Naive B cell (primary cell): Measurements from ENCODE around the gene TMEM212. TPM values are rescaled to one million over a fixed set of nuclear protein-coding genes. Genes with fewer than 3 reads are reported as not detected.
A peak's percentile ranks its signal among the peaks of the same experiment; 100 is the strongest.

Source experiments
- ATAC-seq, 2 donors: fragments of 150-1000 bp; cut with Tn5 transposase; 2 replicates each; pipeline ENCODE4 v1.10.0; 2021; ENCODE audit warnings: low read depth in 2 of 2, mild to moderate bottlenecking in 2 of 2, moderate library complexity in 2 of 2
- DNase-seq: peaks from one replicate; pipeline ENCODE4 v3.0.0; 2022
- H3K27ac Mint-ChIP-seq, 6 donors: one replicate each; pipeline ENCODE4 v1.8.0; 2020 to 2022; ENCODE audit warnings: mild to moderate bottlenecking in 6 of 6, mixed read lengths in 6 of 6, moderate library complexity in 5 of 6, inconsistent platforms in 2 of 6
- H3K27me3 Mint-ChIP-seq, 3 donors: one replicate each; pipeline ENCODE4 v1.8.0; 2021 to 2022; ENCODE audit warnings: mixed read lengths in 3 of 3, mild to moderate bottlenecking in 1 of 3
- H3K36me3 Mint-ChIP-seq, 2 donors: one replicate each; pipeline ENCODE4 v1.8.0; 2020 to 2022; ENCODE audit warnings: mixed read lengths in 2 of 2, inconsistent platforms in 1 of 2, mild to moderate bottlenecking in 1 of 2
- H3K4me1 Mint-ChIP-seq, 3 donors: one replicate each; pipeline ENCODE4 v1.8.0; 2020 to 2022; ENCODE audit warnings: mixed read lengths in 3 of 3, inconsistent platforms in 1 of 3, mild to moderate bottlenecking in 1 of 3, moderate library complexity in 1 of 3
- H3K4me3 Mint-ChIP-seq, 8 donors: one replicate each; pipeline ENCODE4 v1.8.0; 2020 to 2022; ENCODE audit warnings: mild to moderate bottlenecking in 8 of 8, mixed read lengths in 8 of 8, moderate library complexity in 8 of 8, inconsistent platforms in 2 of 8
- H3K9me3 Mint-ChIP-seq, 7 donors: one replicate each; pipeline ENCODE4 v1.8.0; 2020 to 2022; ENCODE audit warnings: mixed read lengths in 7 of 7, mild to moderate bottlenecking in 5 of 7, inconsistent platforms in 2 of 7, moderate library complexity in 1 of 7
- polyA plus RNA-seq, 6 donors: library from polyadenylated mRNA; unstranded; fragments of 300-500 nt; fragmentation: Illumina TruSeq; gene quantifications; one replicate each; pipeline ENCODE4 v1.2.3, GENCODE V29; 2021; ENCODE audit warnings: low read depth in 6 of 6

The TMEM212 gene
- polyA plus RNA-seq, 6 donors from 2014 or later: not detected

- no peak overlapping the region for H3K27ac Mint-ChIP-seq
- H3K36me3 Mint-ChIP-seq: no peaks in the 10 kb centered on the region
- H3K4me1 Mint-ChIP-seq: no peaks in the 10 kb centered on the region
- peaks cover 0 to 9% (median 0%) of the 10 kb centered on the region in 7 donors for H3K9me3 Mint-ChIP-seq
- H3K4me3 Mint-ChIP-seq: no peak overlapping the region
- DNase-seq: no peak
- no peak for ATAC-seq
- H3K27me3 Mint-ChIP-seq: peaks cover 0 to 5% (median 0%) of the 10 kb centered on the region in 3 donors
Observed at GRCh38 chr3:171821044-171821443, 22.1 kb upstream of the TMEM212 start.

GRCh38 chr3:171821778-171822358, 21.3 kb upstream of the TMEM212 start:
- ATAC-seq: no peak
- no peak overlapping the region for H3K4me3 Mint-ChIP-seq
- H3K9me3 Mint-ChIP-seq: peaks cover 0 to 9% (median 0%) of the 10 kb centered on the region in 7 donors
- DNase-seq: no peak
- peaks cover 0 to 5% (median 0%) of the 10 kb centered on the region in 3 donors for H3K27me3 Mint-ChIP-seq
- no peaks in the 10 kb centered on the region for H3K36me3 Mint-ChIP-seq
- no peaks in the 10 kb centered on the region for H3K4me1 Mint-ChIP-seq
- H3K27ac Mint-ChIP-seq: no peak overlapping the region

- H3K27me3 Mint-ChIP-seq: peaks cover 0 to 5% (median 0%) of the 10 kb centered on the region in 3 donors
- H3K4me3 Mint-ChIP-seq: no peak overlapping the region
- peaks cover 0 to 9% (median 0%) of the 10 kb centered on the region in 7 donors for H3K9me3 Mint-ChIP-seq
- H3K4me1 Mint-ChIP-seq: no peaks in the 10 kb centered on the region
- H3K36me3 Mint-ChIP-seq: no peaks in the 10 kb centered on the region
- DNase-seq (no peak), ATAC-seq (no peak)
- H3K27ac Mint-ChIP-seq: no peak overlapping the region
Observed at GRCh38 chr3:171822431-171823106, 20.6 kb upstream of the TMEM212 start.

GRCh38 chr3:171824116-171824515, 19.0 kb upstream of the TMEM212 start:
- Mint-ChIP-seq H3K27me3 (peaks cover 0 to 4% (median 0%) of the 10 kb centered on the region in 3 donors), H3K27ac (no peak overlapping the region), H3K4me3 (no peak overlapping the region), H3K36me3 (no peaks in the 10 kb centered on the region), H3K4me1 (no peaks in the 10 kb centered on the region), H3K9me3 (peaks cover 0 to 2% (median 0%) of the 10 kb centered on the region in 7 donors)
- DNase-seq (no peak), ATAC-seq (no peak)

GRCh38 chr3:171824824-171825221, 18.3 kb upstream of the TMEM212 start:
- no peak overlapping the region for H3K4me3 Mint-ChIP-seq
- DNase-seq: no peak
- H3K9me3 Mint-ChIP-seq: peaks cover 0 to 2% (median 0%) of the 10 kb centered on the region in 7 donors
- no peak for ATAC-seq
- no peaks in the 10 kb centered on the region for H3K27me3 Mint-ChIP-seq
- no peak overlapping the region for H3K27ac Mint-ChIP-seq
- no peaks in the 10 kb centered on the region for H3K4me1 Mint-ChIP-seq
- no peaks in the 10 kb centered on the region for H3K36me3 Mint-ChIP-seq

- Mint-ChIP-seq H3K4me1 (no peaks in the 10 kb centered on the region), H3K9me3 (peaks cover 0 to 2% (median 0%) of the 10 kb centered on the region in 7 donors), H3K36me3 (no peaks in the 10 kb centered on the region), H3K27me3 (no peaks in the 10 kb centered on the region), H3K4me3 (no peak overlapping the region), H3K27ac (no peak overlapping the region)
- DNase-seq: no peak
- ATAC-seq: no peak
Observed at GRCh38 chr3:171825222-171825828, 17.8 kb upstream of the TMEM212 start.

GRCh38 chr3:171827385-171827784, 15.8 kb upstream of the TMEM212 start:
- Mint-ChIP-seq H3K9me3 (peaks cover 0 to 2% (median 0%) of the 10 kb centered on the region in 7 donors), H3K4me3 (no peak overlapping the region), H3K27ac (no peak overlapping the region), H3K27me3 (no peaks in the 10 kb centered on the region), H3K4me1 (no peaks in the 10 kb centered on the region), H3K36me3 (no peaks in the 10 kb centered on the region)
- DNase-seq: no peak
- no peak for ATAC-seq

- no peak for ATAC-seq
- Mint-ChIP-seq H3K4me1 (no peaks in the 10 kb centered on the region), H3K36me3 (no peaks in the 10 kb centered on the region), H3K4me3 (no peak overlapping the region), H3K27me3 (no peaks in the 10 kb centered on the region), H3K27ac (no peak overlapping the region), H3K9me3 (peaks cover 0 to 2% (median 0%) of the 10 kb centered on the region in 7 donors)
- DNase-seq: no peak
Observed at GRCh38 chr3:171827836-171828458, 15.2 kb upstream of the TMEM212 start.

- ATAC-seq (no peak), DNase-seq (no peak)
- Mint-ChIP-seq H3K27me3 (no peaks in the 10 kb centered on the region), H3K4me3 (no peak overlapping the region), H3K27ac (no peak overlapping the region), H3K4me1 (no peaks in the 10 kb centered on the region), H3K9me3 (peaks cover 0 to 2% (median 0%) of the 10 kb centered on the region in 7 donors), H3K36me3 (no peaks in the 10 kb centered on the region)
Observed at GRCh38 chr3:171828902-171829770, 14.0 kb upstream of the TMEM212 start.

- ATAC-seq (no peak), DNase-seq (no peak)
- Mint-ChIP-seq H3K4me3 (no peak overlapping the region), H3K27ac (no peak overlapping the region), H3K27me3 (no peaks in the 10 kb centered on the region), H3K9me3 (peaks cover 0 to 2% (median 0%) of the 10 kb centered on the region in 7 donors), H3K36me3 (no peaks in the 10 kb centered on the region), H3K4me1 (no peaks in the 10 kb centered on the region)
Observed at GRCh38 chr3:171829841-171830517, 13.2 kb upstream of the TMEM212 start.

- no peak overlapping the region for H3K27ac Mint-ChIP-seq
- H3K9me3 Mint-ChIP-seq: peaks cover 0 to 2% (median 0%) of the 10 kb centered on the region in 7 donors
- H3K4me3 Mint-ChIP-seq: no peak overlapping the region
- DNase-seq (no peak), ATAC-seq (no peak)
- no peaks in the 10 kb centered on the region for H3K36me3 Mint-ChIP-seq
- H3K27me3 Mint-ChIP-seq: peaks cover 0 to under 1% (median 0%) of the 10 kb centered on the region in 3 donors
- no peaks in the 10 kb centered on the region for H3K4me1 Mint-ChIP-seq
Observed at GRCh38 chr3:171830518-171830875, 12.7 kb upstream of the TMEM212 start.

GRCh38 chr3:171831936-171832335, 11.2 kb upstream of the TMEM212 start:
- Mint-ChIP-seq H3K9me3 (peaks cover 0 to 2% (median 0%) of the 10 kb centered on the region in 7 donors), H3K36me3 (no peaks in the 10 kb centered on the region), H3K4me3 (no peak overlapping the region), H3K27ac (peak overlapping the region in 1 of 6 donors; percentile 22), H3K27me3 (peaks cover 0 to 5% (median 0%) of the 10 kb centered on the region in 3 donors), H3K4me1 (no peaks in the 10 kb centered on the region)
- DNase-seq (no peak), ATAC-seq (no peak)
